ENCODE measurements around the gene PCBP4. TPM values are rescaled to one million over a fixed set of nuclear protein-coding genes. Genes with fewer than 3 reads are reported as not detected.

PCBP4 gene
- total RNA-seq, 1 experiment from 2014 or later, result 28.7 TPM

DNA sequence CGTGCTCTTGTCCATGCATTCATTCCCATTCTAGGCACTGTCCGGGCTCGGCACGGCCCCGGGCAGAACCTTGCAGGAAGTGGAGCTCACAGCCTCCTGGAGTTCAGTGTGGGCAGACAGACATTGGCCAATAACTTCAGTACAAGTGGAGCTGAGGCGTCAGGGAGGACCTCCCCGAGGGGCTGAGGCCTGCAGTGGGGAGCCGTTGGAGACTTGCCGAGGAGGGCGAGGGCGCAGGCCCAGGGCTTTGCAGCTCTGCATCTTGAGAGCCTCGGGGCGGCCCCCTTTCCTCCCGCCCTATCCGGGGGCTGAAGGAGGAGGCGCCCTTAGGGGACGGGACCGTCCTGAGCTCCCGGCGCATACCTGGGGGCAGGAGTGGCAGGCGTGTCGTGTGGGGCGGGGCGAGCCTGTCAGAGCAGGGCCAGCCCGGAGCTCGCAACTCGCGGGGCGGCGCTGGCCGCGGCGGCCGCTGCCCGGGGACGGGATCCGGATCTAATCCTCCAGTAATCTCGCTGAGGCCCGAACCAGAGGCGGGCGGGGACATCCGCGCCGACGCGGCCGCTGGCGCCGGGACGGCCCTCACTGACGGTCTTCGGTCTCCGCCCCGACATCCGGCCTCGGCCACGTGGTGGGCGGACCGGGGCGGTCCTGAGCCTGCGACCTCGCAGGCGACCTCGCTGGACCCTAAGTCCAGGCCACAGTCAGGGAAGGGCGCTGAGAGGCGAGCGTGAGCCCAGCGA, 15.8 kb upstream of the PCBP4 start, which contains the start of gene ACY1 (continued):
- no peak for TF ChIP-seq CDX4 (CRISPR knock-in tag; IDR thresholded peaks at IDR 0.05; ENCODE audit: borderline replicate concordance)
- no peak for TF ChIP-seq ZNF423 (CRISPR knock-in tag; IDR thresholded peaks at IDR 0.05)
- TF ChIP-seq HMGA2 (CRISPR knock-in tag; IDR thresholded peaks at IDR 0.05), result no peak
- no peak for TF ChIP-seq ZNF317 (CRISPR knock-in tag; IDR thresholded peaks at IDR 0.05; ENCODE audit: borderline replicate concordance, low read depth)
- no peak for TF ChIP-seq RORB (CRISPR knock-in tag; IDR thresholded peaks at IDR 0.05)
- TF ChIP-seq NFE2L1 (CRISPR knock-in tag; IDR thresholded peaks at IDR 0.05), result peak; percentile 32; the same call in 1 of the 2 replicates
- no peak for TF ChIP-seq FOXJ3 (CRISPR knock-in tag; IDR thresholded peaks at IDR 0.05; ENCODE audit: borderline replicate concordance)
- TF ChIP-seq NFYB (CRISPR knock-in tag; conservative IDR thresholded peaks at IDR 0.05; ENCODE audit: low read depth), result no peak
- no peak for TF ChIP-seq NR1H2 (CRISPR knock-in tag; IDR thresholded peaks at IDR 0.05)
- no peak for TF ChIP-seq E2F4 (CRISPR knock-in tag; IDR thresholded peaks at IDR 0.05; ENCODE audit: borderline replicate concordance, low read depth)
- TF ChIP-seq, protein P1, sequence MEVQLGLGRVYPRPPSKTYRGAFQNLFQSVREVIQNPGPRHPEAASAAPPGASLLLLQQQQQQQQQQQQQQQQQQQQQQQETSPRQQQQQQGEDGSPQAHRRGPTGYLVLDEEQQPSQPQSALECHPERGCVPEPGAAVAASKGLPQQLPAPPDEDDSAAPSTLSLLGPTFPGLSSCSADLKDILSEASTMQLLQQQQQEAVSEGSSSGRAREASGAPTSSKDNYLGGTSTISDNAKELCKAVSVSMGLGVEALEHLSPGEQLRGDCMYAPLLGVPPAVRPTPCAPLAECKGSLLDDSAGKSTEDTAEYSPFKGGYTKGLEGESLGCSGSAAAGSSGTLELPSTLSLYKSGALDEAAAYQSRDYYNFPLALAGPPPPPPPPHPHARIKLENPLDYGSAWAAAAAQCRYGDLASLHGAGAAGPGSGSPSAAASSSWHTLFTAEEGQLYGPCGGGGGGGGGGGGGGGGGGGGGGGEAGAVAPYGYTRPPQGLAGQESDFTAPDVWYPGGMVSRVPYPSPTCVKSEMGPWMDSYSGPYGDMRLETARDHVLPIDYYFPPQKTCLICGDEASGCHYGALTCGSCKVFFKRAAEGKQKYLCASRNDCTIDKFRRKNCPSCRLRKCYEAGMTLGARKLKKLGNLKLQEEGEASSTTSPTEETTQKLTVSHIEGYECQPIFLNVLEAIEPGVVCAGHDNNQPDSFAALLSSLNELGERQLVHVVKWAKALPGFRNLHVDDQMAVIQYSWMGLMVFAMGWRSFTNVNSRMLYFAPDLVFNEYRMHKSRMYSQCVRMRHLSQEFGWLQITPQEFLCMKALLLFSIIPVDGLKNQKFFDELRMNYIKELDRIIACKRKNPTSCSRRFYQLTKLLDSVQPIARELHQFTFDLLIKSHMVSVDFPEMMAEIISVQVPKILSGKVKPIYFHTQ (CRISPR knock-in tag; IDR thresholded peaks at IDR 0.05), result no peak
- no peak for TF ChIP-seq ESRRA (CRISPR knock-in tag; IDR thresholded peaks at IDR 0.05; ENCODE audit: borderline replicate concordance)
- 0 out of 2 replicates have a peak, but pooled peaks have one; percentile 50 for TF ChIP-seq MLX (CRISPR knock-in tag; IDR thresholded peaks at IDR 0.05)
- peak; percentile 80; the same call in 1 of the 2 replicates for TF ChIP-seq E2F5 (CRISPR knock-in tag; IDR thresholded peaks at IDR 0.05)
- TF ChIP-seq ZNF512 (CRISPR knock-in tag; IDR thresholded peaks at IDR 0.05; ENCODE audit: borderline replicate concordance), result no peak
- no peak for TF ChIP-seq TP53 (CRISPR knock-in tag; IDR thresholded peaks at IDR 0.05)
- TF ChIP-seq IRF2 (CRISPR knock-in tag; IDR thresholded peaks at IDR 0.05; ENCODE audit: borderline replicate concordance, low read depth), result no peak
- no peak for TF ChIP-seq TCF7 (CRISPR knock-in tag; IDR thresholded peaks at IDR 0.05; ENCODE audit: low read depth)
- peak; percentile 19; the same call in 1 of the 2 replicates for TF ChIP-seq ZBTB21 (CRISPR knock-in tag; IDR thresholded peaks at IDR 0.05; ENCODE audit: borderline replicate concordance)
- TF ChIP-seq, protein P2, sequence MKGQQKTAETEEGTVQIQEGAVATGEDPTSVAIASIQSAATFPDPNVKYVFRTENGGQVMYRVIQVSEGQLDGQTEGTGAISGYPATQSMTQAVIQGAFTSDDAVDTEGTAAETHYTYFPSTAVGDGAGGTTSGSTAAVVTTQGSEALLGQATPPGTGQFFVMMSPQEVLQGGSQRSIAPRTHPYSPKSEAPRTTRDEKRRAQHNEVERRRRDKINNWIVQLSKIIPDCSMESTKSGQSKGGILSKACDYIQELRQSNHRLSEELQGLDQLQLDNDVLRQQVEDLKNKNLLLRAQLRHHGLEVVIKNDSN (CRISPR knock-in tag; IDR thresholded peaks at IDR 0.05), result peak; percentile 93
- TF ChIP-seq ETV6 (CRISPR knock-in tag; IDR thresholded peaks at IDR 0.05), result peak; percentile 88; the same call in 1 of the 2 replicates
- peak; percentile 85; the same call in 1 of the 2 replicates for TF ChIP-seq HMGXB4 (CRISPR knock-in tag; IDR thresholded peaks at IDR 0.05)
- TF ChIP-seq, protein P3, sequence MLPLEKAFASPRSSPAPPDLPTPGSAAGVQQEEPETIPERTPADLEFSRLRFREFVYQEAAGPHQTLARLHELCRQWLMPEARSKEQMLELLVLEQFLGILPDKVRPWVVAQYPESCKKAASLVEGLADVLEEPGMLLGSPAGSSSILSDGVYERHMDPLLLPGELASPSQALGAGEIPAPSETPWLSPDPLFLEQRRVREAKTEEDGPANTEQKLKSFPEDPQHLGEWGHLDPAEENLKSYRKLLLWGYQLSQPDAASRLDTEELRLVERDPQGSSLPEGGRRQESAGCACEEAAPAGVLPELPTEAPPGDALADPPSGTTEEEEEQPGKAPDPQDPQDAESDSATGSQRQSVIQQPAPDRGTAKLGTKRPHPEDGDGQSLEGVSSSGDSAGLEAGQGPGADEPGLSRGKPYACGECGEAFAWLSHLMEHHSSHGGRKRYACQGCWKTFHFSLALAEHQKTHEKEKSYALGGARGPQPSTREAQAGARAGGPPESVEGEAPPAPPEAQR (CRISPR knock-in tag; IDR thresholded peaks at IDR 0.05), result no peak
- 0 out of 2 replicates have a peak, but pooled peaks have one; percentile 47 for TF ChIP-seq KAT7 (CRISPR knock-in tag; IDR thresholded peaks at IDR 0.05; ENCODE audit: borderline replicate concordance)
- TF ChIP-seq, protein P4, sequence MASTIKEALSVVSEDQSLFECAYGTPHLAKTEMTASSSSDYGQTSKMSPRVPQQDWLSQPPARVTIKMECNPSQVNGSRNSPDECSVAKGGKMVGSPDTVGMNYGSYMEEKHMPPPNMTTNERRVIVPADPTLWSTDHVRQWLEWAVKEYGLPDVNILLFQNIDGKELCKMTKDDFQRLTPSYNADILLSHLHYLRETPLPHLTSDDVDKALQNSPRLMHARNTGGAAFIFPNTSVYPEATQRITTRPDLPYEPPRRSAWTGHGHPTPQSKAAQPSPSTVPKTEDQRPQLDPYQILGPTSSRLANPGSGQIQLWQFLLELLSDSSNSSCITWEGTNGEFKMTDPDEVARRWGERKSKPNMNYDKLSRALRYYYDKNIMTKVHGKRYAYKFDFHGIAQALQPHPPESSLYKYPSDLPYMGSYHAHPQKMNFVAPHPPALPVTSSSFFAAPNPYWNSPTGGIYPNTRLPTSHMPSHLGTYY (CRISPR knock-in tag; IDR thresholded peaks at IDR 0.05), result no peak
